HepG2 (cell line): ENCODE data around the gene MYO1C. TPM values are rescaled to one million over a fixed set of nuclear protein-coding genes. Genes with fewer than 3 reads are reported as not detected.

ENCODE experiments used
- DMTF1 ChIP-seq: sonication (generic); formaldehyde crosslinking; IDR thresholded peaks from 2 replicates; pipeline ENCODE4 v1.4.0; 2020; ENCODE audit warnings: mild to moderate bottlenecking, missing genetic modification reagents
- IRF9 ChIP-seq: sonication (generic); formaldehyde crosslinking; IDR thresholded peaks from 2 replicates; pipeline ENCODE4 v1.8.0; 2022; ENCODE audit warnings: missing genetic modification reagents, mild to moderate bottlenecking, borderline replicate concordance
- KDM2A ChIP-seq: sonication (generic); formaldehyde crosslinking; IDR thresholded peaks from 2 replicates; pipeline ENCODE4 v1.4.0; 2020; ENCODE audit warnings: low read depth, missing genetic modification reagents, borderline replicate concordance
- PHF8 ChIP-seq: sonication (generic); formaldehyde crosslinking; IDR thresholded peaks from 2 replicates; pipeline ENCODE4 v1.5.0; 2020; ENCODE audit warnings: missing genetic modification reagents
- TCF12 ChIP-seq, 2 experiments: fragments of 450-650 bp in 1 of 2; sonication (generic) in 1 of 2; formaldehyde crosslinking in 1 of 2; IDR thresholded peaks; 2 replicates each; pipeline versions ENCODE4 v1.6.1 to v1.8.0; 2017 to 2022; ENCODE audit warnings: antibody characterized with exemption in 1 of 2, mild to moderate bottlenecking in 1 of 2, missing genetic modification reagents in 1 of 2, moderate library complexity in 1 of 2
- ZBTB38 ChIP-seq: sonication (generic); formaldehyde crosslinking; IDR thresholded peaks from 2 replicates; pipeline ENCODE4 v1.5.1; 2020; ENCODE audit warnings: mild to moderate bottlenecking, missing genetic modification reagents
- ZFY ChIP-seq: sonication (generic); formaldehyde crosslinking; IDR thresholded peaks from 2 replicates; pipeline ENCODE4 v1.4.0; 2020; ENCODE audit warnings: missing genetic modification reagents
- ZMYM4 ChIP-seq: sonication (generic); formaldehyde crosslinking; IDR thresholded peaks from 2 replicates; pipeline ENCODE4 v1.8.1; 2023; ENCODE audit warnings: mild to moderate bottlenecking, missing genetic modification reagents
- ZNF580 ChIP-seq: IDR thresholded peaks from 2 replicates; pipeline ENCODE4 v1.6.1; 2016; ENCODE audit warnings: low read depth, borderline replicate concordance
- ZNF687 ChIP-seq: sonication (generic); formaldehyde crosslinking; IDR thresholded peaks from 2 replicates; pipeline ENCODE4 v1.5.1; 2020; ENCODE audit warnings: mild to moderate bottlenecking, missing genetic modification reagents, moderate library complexity
- ZSCAN20 ChIP-seq: sonication (generic); formaldehyde crosslinking; IDR thresholded peaks from 2 replicates; pipeline ENCODE4 v1.4.0; 2020; ENCODE audit warnings: missing genetic modification reagents, mild to moderate bottlenecking, borderline replicate concordance
- polyA plus RNA-seq, 8 experiments: library from polyadenylated mRNA; depleted of rRNA in 3 of 8; stranded (reverse) in 7 of 8; unstranded in 1 of 8; fragments of >200 nt; fragmentation: Illumina TruSeq in 4 of 8; extraction: Trizol in 4 of 8; gene quantifications; 2 replicates each; pipeline versions ENCODE4 v1.2.1 to v1.2.3, GENCODE V29; 2011 to 2016; ENCODE audit warnings: low read depth in 4 of 8, missing spikeins in 1 of 8, mixed read lengths in 1 of 8; ENCODE audit not compliant: insufficient read depth in 1 of 8
- total RNA-seq, 5 experiments: library from RNA; depleted of rRNA; stranded (reverse); fragments of >200 nt; fragmentation: Illumina TruSeq; extraction: Trizol; gene quantifications; 2 replicates each; pipeline ENCODE4 v1.2.3, GENCODE V29; 2016; ENCODE audit warnings: low read depth in 1 of 5

Gene MYO1C
- total and polyA plus RNA-seq, 2 of the 13 experiments (the other 11 are each of a cell fraction or from before 2014, with no cell fraction given), result 22.7 to 40.8 TPM

- TF ChIP-seq ZNF687 (CRISPR knock-in tag) (peak; percentile 45), ZSCAN20 (CRISPR knock-in tag) (0 out of 2 replicates have a peak, but pooled peaks have one; percentile 52), TCF12 (IDR thresholded peaks at IDR 0.05) (no peak), TCF12 (CRISPR knock-in tag; IDR thresholded peaks at IDR 0.05) (no peak), ZBTB38 (CRISPR knock-in tag) (peak; percentile 69), ZMYM4 (CRISPR knock-in tag) (no peak), KDM2A (CRISPR knock-in tag) (peak; percentile 22; the same call in 1 of the 2 replicates), ZNF580 (CRISPR knock-in tag) (no peak), ZFY (CRISPR knock-in tag) (peak; percentile 27; the same call in 1 of the 2 replicates), IRF9 (peak; percentile 22; the same call in 1 of the 2 replicates), PHF8 (CRISPR knock-in tag) (peak; percentile 63; the same call in 1 of the 2 replicates), DMTF1 (CRISPR knock-in tag) (no peak)
Measured at GRCh38 chr17:1485423-1486376, 6.8 kb downstream of the MYO1C start (continued).
